Ovary (tissue), 9 donors: Measurements from ENCODE around the gene FOXN4. TPM values are rescaled to one million over a fixed set of nuclear protein-coding genes. Genes with fewer than 3 reads are reported as not detected.

Experiments
- DNase-seq, 5 donors: peaks; one replicate each; pipeline ENCODE4 v3.0.0-alpha.2; 2019 to 2020
- H3K27ac ChIP-seq, 2 donors: fragments of 200-600 bp; one replicate each; pipeline versions ENCODE4 v1.5.1 to v1.8.0; 2019 to 2022
- H3K27me3 ChIP-seq: fragments of 200-600 bp; one replicate; pipeline ENCODE4 v1.8.0; 2022
- H3K36me3 ChIP-seq: fragments of 200-600 bp; sonication (generic); one replicate; pipeline ENCODE4 v1.5.1; 2019
- H3K4me1 ChIP-seq: one replicate; pipeline ENCODE4 v1.8.1; 2013; ENCODE audit warnings: mild to moderate bottlenecking, moderate library complexity; ENCODE audit not compliant: insufficient read depth
- H3K4me3 ChIP-seq: fragments of 200-600 bp; sonication (generic); one replicate; pipeline ENCODE4 v1.5.1; 2017
- H3K9me3 ChIP-seq, 2 donors: fragments of 200-600 bp in 1 of 2; sonication (generic) in 1 of 2; one replicate each; pipeline versions ENCODE4 v1.5.1 to v1.8.1; 2013 to 2019; ENCODE audit warnings: mild to moderate bottlenecking in 1 of 2, moderate library complexity in 1 of 2
- CTCF ChIP-seq, 3 donors: fragments of 450-650 bp in 2 of 3; fragments of 200-600 bp in 1 of 3; IDR thresholded peaks; one replicate each; pipeline versions ENCODE4 v1.5.1 to v1.8.0; 2016 to 2022; ENCODE audit warnings: antibody characterized with exemption in 3 of 3, mild to moderate bottlenecking in 1 of 3
- EP300 ChIP-seq: sonication (generic); formaldehyde crosslinking; IDR thresholded peaks from one replicate; pipeline ENCODE4 v1.6.1; 2017; ENCODE audit warnings: antibody characterized with exemption
- POLR2A ChIP-seq: fragments of 450-650 bp; IDR thresholded peaks from one replicate; pipeline ENCODE4 v1.6.1; 2017; ENCODE audit warnings: antibody characterized with exemption, mild to moderate bottlenecking, moderate library complexity
- WGBS, 3 donors: extraction: QIAGEN DNeasy Blood & Tissue Kit in 1 of 3; methylation state at CpG; one replicate each; pipeline versions ENCODE4 v1.1.5 to v1.1.7; 2013 to 2017; 5-methylcytosine and 5-hydroxymethylcytosine counted together
- intact Hi-C, 4 donors: fragments of 100-400 bp; cut with DNase I; formaldehyde crosslinking; loops; one replicate each; pipeline versions ENCODE4 v1.11.0 to v1.15.1; 2022 to 2023
- polyA plus RNA-seq, 2 donors: library from polyadenylated mRNA; stranded (reverse); fragments of 200-250 nt in 1 of 2; fragments of 350-450 nt in 1 of 2; fragmentation: Illumina TruSeq in 1 of 2; extraction: RNeasy Lipid Tissue Mini Kit (QIAGEN cat#74804) in 1 of 2; gene quantifications; one replicate each; pipeline ENCODE4 v1.2.3, GENCODE V29; 2013 to 2014
- total RNA-seq, 7 donors: library from RNA; depleted of rRNA in 2 of 7; stranded (reverse); fragments of >200 nt in 2 of 7; fragmentation: NEBNext Ultra II Directional in 3 of 7; extraction: Animal tissue kit (Norgen Biotek cat#: 25700) in 3 of 7; gene quantifications; one replicate each; pipeline versions ENCODE4 v1.1.0 to v1.2.4, GENCODE V29; 2016 to 2023
- donor health status: DM: no; HTN: no; CAD: no; lungs with moderate emphysema.
- donor health status: DM: no; HTN: no; CAD: no.
- donor health status: Bipolar disorder and iron deficiency.
- donor health status: DM: yes; HTN: yes; CAD: no.
- donor health status: DM: no; HTN: no; CAD: no.
- donor health status: DM: yes; HTN: yes; CAD: no.

The FOXN4 gene
- total and polyA plus RNA-seq, 9 donors, result 0.05 to 0.80 (median 0.20) TPM; not detected in 6

- WGBS, 3 donors, result 55 to 66% (median 61%) methylated on average over 3 of the region's 3 CpGs
- H3K27me3 ChIP-seq, result no peaks in the 10 kb centered on the region
- TF ChIP-seq EP300 (no peak), POLR2A (no peak), CTCF (IDR thresholded peaks at IDR 0.05) (no peak)
- intact Hi-C loops, result loop anchor here in 2 of 4 donors (5.0 kb wide), 1 partner anchor 118 kb away; no protein-coding TSS in a partner anchor
- no peaks in the 10 kb centered on the region for H3K9me3 ChIP-seq
- no peaks in the 10 kb centered on the region for H3K4me1 ChIP-seq
- DNase-seq, result peak in 1 of 5 donors; percentile 53
- H3K4me3 ChIP-seq, result no peak overlapping the region
- H3K36me3 ChIP-seq, result peaks cover 2% of the 10 kb centered on the region
- no peak overlapping the region for H3K27ac ChIP-seq
These were observed 39.7 kb downstream of the FOXN4 start for GRCh38 chr12:109269428-109269827.

- no peak for TF ChIP-seq CTCF (IDR thresholded peaks at IDR 0.05)
- no peak for TF ChIP-seq POLR2A
- no peak for TF ChIP-seq EP300
- no peaks in the 10 kb centered on the region for H3K4me1 ChIP-seq
- no peaks in the 10 kb centered on the region for H3K27me3 ChIP-seq
- WGBS, 3 donors, result 94 to 95% (median 95%) methylated on average over 4 of the region's 4 CpGs
- DNase-seq, result no peak
- H3K36me3 ChIP-seq, result peaks cover 3% of the 10 kb centered on the region
- H3K9me3 ChIP-seq, result no peaks in the 10 kb centered on the region
- no peak overlapping the region for H3K27ac ChIP-seq
- intact Hi-C loops, result loop anchor here in 2 of 4 donors (5.0 kb wide), 1 partner anchor 118 kb away; no protein-coding TSS in a partner anchor
- no peak overlapping the region for H3K4me3 ChIP-seq
These were observed 40.2 kb downstream of the FOXN4 start for GRCh38 chr12:109268896-109269295.

GRCh38 chr12:109267361-109267760, 41.7 kb downstream of the FOXN4 start:
- intact Hi-C loops, result loop anchor here in 2 of 4 donors (5.0 kb wide), 1 partner anchor 120 kb away; no protein-coding TSS in a partner anchor
- WGBS, 3 donors, result 89 to 91% (median 91%) methylated on average over 14 of the region's 14 CpGs
- Histone ChIP-seq H3K9me3 (no peaks in the 10 kb centered on the region), H3K4me3 (no peak overlapping the region), H3K36me3 (peaks cover 3% of the 10 kb centered on the region), H3K27me3 (no peaks in the 10 kb centered on the region), H3K27ac (no peak overlapping the region), H3K4me1 (no peaks in the 10 kb centered on the region)
- no peak for DNase-seq
- TF ChIP-seq EP300, result no peak
- no peak for TF ChIP-seq POLR2A
- no peak for TF ChIP-seq CTCF (IDR thresholded peaks at IDR 0.05)

GRCh38 chr12:109266106-109266879, 42.8 kb downstream of the FOXN4 start:
- WGBS, 3 donors, result 70 to 80% (median 79%) methylated on average over 16 of the region's 16 CpGs
- H3K36me3 ChIP-seq, result peaks cover 3% of the 10 kb centered on the region

More at GRCh38 chr12:109266106-109266879, 42.8 kb downstream of the FOXN4 start:
- no peak for DNase-seq
- Histone ChIP-seq H3K27me3 (no peaks in the 10 kb centered on the region), H3K9me3 (no peaks in the 10 kb centered on the region), H3K27ac (no peak overlapping the region), H3K4me1 (no peaks in the 10 kb centered on the region), H3K4me3 (no peak overlapping the region)
- TF ChIP-seq CTCF (IDR thresholded peaks at IDR 0.05), result no peak
- no peak for TF ChIP-seq EP300
- TF ChIP-seq POLR2A, result no peak
- intact Hi-C loops, result loop anchor here in 2 of 4 donors (5.0 kb wide), 1 partner anchor 121 kb away; no protein-coding TSS in a partner anchor
